DLD1 (cell line): ENCODE results near the gene CX3CR1.

Source experiments
- in situ Hi-C: cut with HindIII; loops from 2 replicates; pipeline ENCODE4 v1.10.0; 2017; ENCODE audit warnings: low sequenced_read_pairs

CX3CR1 gene

GRCh38 chr3:39294446-39295183, 14.8 kb upstream of the CX3CR1 start:
- in situ Hi-C loops, result loop anchor here (5.0 kb wide), 1 partner anchor 177 kb away; no protein-coding TSS in a partner anchor

GRCh38 chr3:39292961-39293360, 13.1 kb upstream of the CX3CR1 start:
- in situ Hi-C loops, result loop anchor here (5.0 kb wide), 1 partner anchor 176 kb away; no protein-coding TSS in a partner anchor

GRCh38 chr3:39291903-39292329, 12.1 kb upstream of the CX3CR1 start:
- in situ Hi-C loops, result loop anchor here (5.0 kb wide), 1 partner anchor 175 kb away; no protein-coding TSS in a partner anchor

- in situ Hi-C loops, result loop anchor here (5.0 kb wide), 1 partner anchor 173 kb away; no protein-coding TSS in a partner anchor
These were observed 10.4 kb upstream of the CX3CR1 start for GRCh38 chr3:39290255-39290654.

GRCh38 chr3:39289107-39289506, 9.3 kb upstream of the CX3CR1 start:
- in situ Hi-C loops, result no loop called here

- in situ Hi-C loops, result no loop called here
These were observed 8.5 kb upstream of the CX3CR1 start for GRCh38 chr3:39288300-39288808.

GRCh38 chr3:39287216-39288164, 7.7 kb upstream of the CX3CR1 start:
- in situ Hi-C loops, result no loop called here

GRCh38 chr3:39286771-39287170, 6.9 kb upstream of the CX3CR1 start:
- in situ Hi-C loops, result no loop called here

- in situ Hi-C loops, result no loop called here
These were observed 5.5 kb upstream of the CX3CR1 start for GRCh38 chr3:39285332-39285731.

GRCh38 chr3:39284457-39284881, 4.6 kb upstream of the CX3CR1 start:
- in situ Hi-C loops, result no loop called here

- in situ Hi-C loops, result no loop called here
These were observed 2.2 kb upstream of the CX3CR1 start for GRCh38 chr3:39282057-39282456.

- in situ Hi-C loops, result no loop called here
These were observed 1.7 kb upstream of the CX3CR1 start for GRCh38 chr3:39281533-39281932.

GRCh38 chr3:39280571-39280970, 735 bp upstream of the CX3CR1 start:
- in situ Hi-C loops, result no loop called here

- in situ Hi-C loops, result no loop called here
These were observed 1.3 kb downstream of the CX3CR1 start for GRCh38 chr3:39278616-39278935.

- in situ Hi-C loops, result no loop called here
These were observed 1.8 kb downstream of the CX3CR1 start for GRCh38 chr3:39277893-39278615.

GRCh38 chr3:39276746-39277145, 3.1 kb downstream of the CX3CR1 start:
- in situ Hi-C loops, result no loop called here

- in situ Hi-C loops, result no loop called here
These were observed 3.8 kb downstream of the CX3CR1 start for GRCh38 chr3:39275963-39276593.

GRCh38 chr3:39275052-39275451, 4.8 kb downstream of the CX3CR1 start:
- in situ Hi-C loops, result no loop called here

- in situ Hi-C loops, result no loop called here
These were observed 6.7 kb downstream of the CX3CR1 start for GRCh38 chr3:39273119-39273518.

GRCh38 chr3:39272191-39272590, 7.6 kb downstream of the CX3CR1 start:
- in situ Hi-C loops, result no loop called here
